HG02588 (cell line): ENCODE data around the gene SNX30.
"Not testable (repeated sequence)": the region's sequence is repeated elsewhere in the genome, so short reads cannot be mapped to it uniquely, and the experiment has no call there.

Source experiments
- ATAC-seq: cut with Tn5 transposase; IDR thresholded peaks from one replicate; pipeline ENCODE4 v1.9.1; 2021; ENCODE audit warnings: mild to moderate bottlenecking, moderate library complexity; ENCODE audit not compliant: unreplicated experiment

The SNX30 gene

GRCh38 chr9:112750016-112750763, at the start of gene SNX30:
Gene SNX30, plus strand, starts transcription at chr9:112750760. Its CDS starts 242 bp downstream, at chr9:112751002.
- peak; percentile 77 for ATAC-seq

GRCh38 chr9:112703304-112703703, 47.3 kb upstream of the SNX30 start:
- no peak for ATAC-seq

GRCh38 chr9:112705768-112706427, 44.7 kb upstream of the SNX30 start:
- no peak for ATAC-seq

- ATAC-seq, result no peak
Observed at GRCh38 chr9:112711050-112711689, 39.4 kb upstream of the SNX30 start.

- no peak for ATAC-seq
Observed at GRCh38 chr9:112712678-112713077, 37.9 kb upstream of the SNX30 start.

- peak; percentile 95 for ATAC-seq
Observed at GRCh38 chr9:112717661-112718331, 32.8 kb upstream of the SNX30 start, which contains the start of gene INIP. Gene INIP, minus strand, starts transcription at chr9:112718117. Its CDS starts 1,632 bp downstream, at chr9:112716485.

GRCh38 chr9:112719241-112719691, 31.3 kb upstream of the SNX30 start:
- no peak for ATAC-seq

- no peak for ATAC-seq
Observed at GRCh38 chr9:112719696-112720095, 30.9 kb upstream of the SNX30 start.

GRCh38 chr9:112720113-112720780, 30.3 kb upstream of the SNX30 start:
- no peak for ATAC-seq

- not testable (repeated sequence) for ATAC-seq
Observed at GRCh38 chr9:112722749-112723148, 27.8 kb upstream of the SNX30 start.

GRCh38 chr9:112725961-112726360, 24.6 kb upstream of the SNX30 start:
- no peak for ATAC-seq

GRCh38 chr9:112726428-112726827, 24.1 kb upstream of the SNX30 start:
- ATAC-seq, result no peak

- no peak for ATAC-seq
Observed at GRCh38 chr9:112728401-112728800, 22.2 kb upstream of the SNX30 start.

GRCh38 chr9:112731971-112732370, 18.6 kb upstream of the SNX30 start:
- ATAC-seq, result no peak

- ATAC-seq, result no peak
Observed at GRCh38 chr9:112734892-112735291, 15.7 kb upstream of the SNX30 start.

GRCh38 chr9:112743216-112743836, 7.2 kb upstream of the SNX30 start:
- no peak for ATAC-seq

- no peak for ATAC-seq
Observed at GRCh38 chr9:112744177-112744576, 6.4 kb upstream of the SNX30 start.

GRCh38 chr9:112747094-112747493, 3.5 kb upstream of the SNX30 start:
- ATAC-seq, result no peak

GRCh38 chr9:112750764-112751055, 150 bp downstream of the SNX30 start:
- peak; percentile 37 for ATAC-seq

GRCh38 chr9:112751056-112751795, 666 bp downstream of the SNX30 start:
- peak; percentile 31 for ATAC-seq
